Uterus (tissue), 2 donors: Measurements from ENCODE around the gene HLA-DRB1.

ENCODE experiments used
- POLR2A ChIP-seq, 2 donors: fragments of 450-650 bp; IDR thresholded peaks; one replicate each; pipeline ENCODE4 v1.6.1; 2016; ENCODE audit warnings: antibody characterized with exemption in 2 of 2, mild to moderate bottlenecking in 1 of 2, moderate library complexity in 1 of 2
- TF ChIP-seq, protein P1 (sequence below), 4 experiments: fragments of 200-600 bp in 2 of 4; fragments of 450-650 bp in 2 of 4; sonication (generic) in 2 of 4; IDR thresholded peaks; one replicate each; pipeline ENCODE4 v1.5.1; 2016 to 2019; ENCODE audit warnings: antibody characterized with exemption in 4 of 4, mild to moderate bottlenecking in 2 of 4, moderate library complexity in 1 of 4

DNA sequence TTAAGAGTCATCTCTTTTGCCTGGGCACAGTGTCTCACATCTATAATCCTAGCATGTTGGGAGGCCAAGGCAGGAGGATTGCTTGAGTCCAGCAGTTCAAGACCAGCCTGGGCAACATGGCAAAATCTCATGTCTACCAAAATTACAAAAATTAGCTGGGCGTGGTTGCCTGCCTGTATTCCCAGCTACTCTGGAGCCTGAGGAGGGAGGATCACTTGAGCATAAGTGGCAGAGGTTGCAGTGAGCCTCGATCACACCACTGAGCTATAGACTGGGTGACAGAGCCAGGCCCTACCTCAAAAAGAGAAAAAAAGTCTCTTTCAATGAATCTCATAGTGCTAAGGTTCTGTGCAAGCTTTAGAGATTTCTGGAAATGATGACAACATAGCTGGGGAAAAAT is 1.5 kb downstream of the HLA-DRB1 start:
- TF ChIP-seq, protein P1, sequence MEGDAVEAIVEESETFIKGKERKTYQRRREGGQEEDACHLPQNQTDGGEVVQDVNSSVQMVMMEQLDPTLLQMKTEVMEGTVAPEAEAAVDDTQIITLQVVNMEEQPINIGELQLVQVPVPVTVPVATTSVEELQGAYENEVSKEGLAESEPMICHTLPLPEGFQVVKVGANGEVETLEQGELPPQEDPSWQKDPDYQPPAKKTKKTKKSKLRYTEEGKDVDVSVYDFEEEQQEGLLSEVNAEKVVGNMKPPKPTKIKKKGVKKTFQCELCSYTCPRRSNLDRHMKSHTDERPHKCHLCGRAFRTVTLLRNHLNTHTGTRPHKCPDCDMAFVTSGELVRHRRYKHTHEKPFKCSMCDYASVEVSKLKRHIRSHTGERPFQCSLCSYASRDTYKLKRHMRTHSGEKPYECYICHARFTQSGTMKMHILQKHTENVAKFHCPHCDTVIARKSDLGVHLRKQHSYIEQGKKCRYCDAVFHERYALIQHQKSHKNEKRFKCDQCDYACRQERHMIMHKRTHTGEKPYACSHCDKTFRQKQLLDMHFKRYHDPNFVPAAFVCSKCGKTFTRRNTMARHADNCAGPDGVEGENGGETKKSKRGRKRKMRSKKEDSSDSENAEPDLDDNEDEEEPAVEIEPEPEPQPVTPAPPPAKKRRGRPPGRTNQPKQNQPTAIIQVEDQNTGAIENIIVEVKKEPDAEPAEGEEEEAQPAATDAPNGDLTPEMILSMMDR (IDR thresholded peaks at IDR 0.05), result no peak
- TF ChIP-seq POLR2A (IDR thresholded peaks at IDR 0.05), result no peak
